Skeletal muscle cell (primary cell): ENCODE data around the gene CDC37L1.

Experiments
- DNase-seq: peaks from one replicate; pipeline ENCODE4 v3.0.0-alpha.2; 2010; ENCODE audit warnings: low read depth
- H3K4me3 ChIP-seq: 2 replicates; pipeline ENCODE4 v1.5.1; 2011; ENCODE audit warnings: low read depth, mild to moderate bottlenecking, control low read depth, low read length, moderate library complexity

CDC37L1 gene

DNA sequence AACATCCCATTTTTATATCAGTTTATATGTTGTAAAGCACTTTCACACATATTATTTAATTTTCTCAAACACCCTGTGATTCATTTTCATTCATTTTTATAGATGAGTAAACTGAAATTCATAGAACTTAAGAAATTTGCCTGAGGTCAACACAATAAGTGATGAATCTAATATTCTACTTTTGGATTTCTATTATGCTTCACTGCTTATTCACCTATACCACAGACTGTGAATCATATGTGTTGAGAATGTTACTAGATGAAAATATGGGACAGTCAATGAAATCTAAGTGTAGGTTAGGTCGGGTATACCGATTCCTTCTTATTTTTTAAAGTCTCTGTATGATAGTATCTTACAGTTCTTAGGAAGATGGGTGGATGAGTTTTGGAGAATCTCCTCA is 24.8 kb downstream of the CDC37L1 start:
- no peak for DNase-seq

GRCh38 chr9:4706021-4706420 is 26.7 kb downstream of the CDC37L1 start:
- H3K4me3 ChIP-seq: no peak overlapping the region
- DNase-seq: no peak

More for the DNA sequence above, 24.8 kb downstream of the CDC37L1 start:
- no peak overlapping the region for H3K4me3 ChIP-seq

GRCh38 chr9:4706971-4707622 is 27.7 kb downstream of the CDC37L1 start:
- no peak for DNase-seq
- no peak overlapping the region for H3K4me3 ChIP-seq

DNA sequence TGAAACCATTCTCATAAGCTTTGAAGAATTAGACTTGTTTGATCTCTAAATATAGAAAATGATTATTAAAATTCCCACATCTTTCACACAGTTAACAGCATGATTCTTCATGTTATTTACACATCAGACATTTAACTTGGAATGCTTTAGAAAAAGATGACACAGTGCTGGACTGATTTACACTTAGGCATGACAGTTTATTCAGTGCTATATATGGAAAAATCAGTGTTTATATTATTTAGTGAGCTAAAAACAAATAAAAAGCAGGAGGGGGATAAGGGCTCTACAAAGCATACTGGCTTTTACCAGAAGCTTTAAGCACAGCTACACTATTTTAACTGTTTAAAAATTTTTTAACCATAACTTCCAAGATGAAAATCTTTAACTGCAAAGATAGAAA is 30.0 kb downstream of the CDC37L1 start:
- no peak overlapping the region for H3K4me3 ChIP-seq
- DNase-seq: no peak

GRCh38 chr9:4713849-4714248 is 34.5 kb downstream of the CDC37L1 start:
- DNase-seq: no peak
- no peak overlapping the region for H3K4me3 ChIP-seq

- DNase-seq: no peak
- no peak overlapping the region for H3K4me3 ChIP-seq
These were observed 35.1 kb downstream of the CDC37L1 start for GRCh38 chr9:4714266-4715016.

GRCh38 chr9:4716163-4716562 is 36.8 kb downstream of the CDC37L1 start:
- no peak for DNase-seq
- no peak overlapping the region for H3K4me3 ChIP-seq

DNA sequence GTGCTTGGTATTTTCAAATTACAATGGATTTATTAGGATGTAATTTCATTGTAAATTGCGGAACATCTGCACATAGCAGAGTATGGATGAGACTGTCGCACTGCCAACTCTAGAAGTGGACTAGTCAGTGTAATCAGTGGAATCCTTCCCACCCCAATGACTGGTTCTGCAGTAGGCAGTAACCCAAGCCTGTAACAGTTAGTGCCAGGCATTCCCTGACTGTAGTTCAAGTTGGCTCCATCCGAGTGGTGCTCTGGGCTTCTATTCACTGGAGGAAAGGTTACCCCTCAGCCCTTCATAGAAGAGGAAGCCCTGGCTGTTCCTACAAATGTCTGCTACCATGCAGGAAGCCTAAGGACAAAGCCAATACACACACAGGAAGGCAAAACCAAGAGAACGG is 38.4 kb downstream of the CDC37L1 start:
- no peak overlapping the region for H3K4me3 ChIP-seq
- no peak for DNase-seq

DNA sequence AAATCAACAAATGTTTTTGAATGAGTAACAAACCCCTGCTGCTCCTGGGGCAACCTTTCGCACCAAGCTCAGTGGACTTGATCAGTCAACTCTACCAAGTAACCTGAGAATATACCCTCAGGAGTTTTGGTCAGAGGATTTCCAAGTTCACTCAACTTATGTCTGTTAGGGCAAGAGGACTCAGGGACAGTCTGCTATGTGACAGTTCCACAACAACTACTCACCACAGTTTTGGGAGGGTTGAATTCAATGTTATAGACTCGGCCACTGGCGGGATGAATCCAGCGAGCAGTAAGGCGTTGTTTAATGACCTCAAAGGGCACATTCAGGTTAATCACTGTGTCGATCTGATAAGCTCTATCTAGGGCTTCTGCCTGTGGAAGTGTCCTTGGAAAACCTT is 39.5 kb downstream of the CDC37L1 start:
- no peak for DNase-seq
- H3K4me3 ChIP-seq: no peak overlapping the region

DNA sequence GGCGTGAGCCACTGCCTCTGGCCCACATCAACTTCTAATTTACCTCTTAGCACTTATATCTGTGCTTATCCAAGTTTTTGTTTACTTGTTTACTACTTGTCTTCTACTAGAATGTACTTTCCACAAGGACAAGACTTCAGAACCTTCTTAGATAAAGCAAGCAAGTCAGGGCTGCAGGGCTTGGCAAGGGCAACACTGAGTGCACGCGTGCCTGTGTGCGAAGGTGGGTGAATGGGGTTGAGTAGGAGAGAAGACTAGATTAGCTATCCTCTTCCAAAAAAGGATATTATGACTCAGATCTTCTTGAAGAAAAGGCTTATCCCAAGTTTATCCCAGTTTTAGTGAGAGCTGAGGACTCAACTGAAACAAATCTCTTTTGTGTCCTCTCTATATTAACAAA is 42.4 kb downstream of the CDC37L1 start:
- DNase-seq: no peak

DNA sequence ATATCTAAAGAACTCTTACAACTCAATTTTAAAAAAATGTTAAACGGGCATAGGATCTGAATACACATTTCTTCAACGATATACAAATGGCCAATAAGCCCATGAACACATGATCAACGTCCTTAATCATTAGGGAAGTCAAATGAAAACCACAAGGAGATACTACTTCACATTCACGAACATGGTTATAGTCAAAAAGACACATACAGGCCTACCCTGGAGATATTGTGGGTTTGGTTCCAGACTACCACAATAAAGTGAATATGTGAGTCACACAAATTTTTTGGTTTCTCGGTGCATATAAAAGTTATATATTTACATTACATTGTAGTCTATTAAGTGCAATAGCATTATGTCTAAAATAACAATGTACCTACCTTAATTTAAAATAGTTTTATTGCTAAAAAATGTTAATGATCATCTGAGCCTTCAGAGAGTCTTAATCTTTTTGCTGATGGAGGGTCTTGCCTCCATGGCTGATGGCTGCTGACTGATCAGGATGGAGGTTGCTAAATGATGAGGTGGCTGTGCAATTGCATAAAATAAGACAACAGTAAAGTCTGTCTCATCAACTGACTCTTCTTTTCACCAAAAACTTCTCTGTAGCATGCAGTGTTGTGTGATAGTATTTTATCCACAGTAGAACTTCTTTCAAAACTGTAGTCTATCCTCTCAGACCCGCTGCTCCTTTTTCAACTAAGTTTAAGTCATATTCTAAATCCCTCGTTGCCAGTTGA is 46.5 kb downstream of the CDC37L1 start:
- no peak overlapping the region for H3K4me3 ChIP-seq
- no peak for DNase-seq

More for the DNA sequence above, 42.4 kb downstream of the CDC37L1 start:
- H3K4me3 ChIP-seq: no peak overlapping the region

GRCh38 chr9:4727593-4727992 is 48.2 kb downstream of the CDC37L1 start:
- no peak for DNase-seq

GRCh38 chr9:4732890-4733289 is 53.5 kb downstream of the CDC37L1 start:
- H3K4me3 ChIP-seq: no peak overlapping the region
- no peak for DNase-seq

More at GRCh38 chr9:4727593-4727992, 48.2 kb downstream of the CDC37L1 start:
- no peak overlapping the region for H3K4me3 ChIP-seq

- DNase-seq: no peak
These were observed 54.8 kb downstream of the CDC37L1 start for GRCh38 chr9:4734150-4734549.

DNA sequence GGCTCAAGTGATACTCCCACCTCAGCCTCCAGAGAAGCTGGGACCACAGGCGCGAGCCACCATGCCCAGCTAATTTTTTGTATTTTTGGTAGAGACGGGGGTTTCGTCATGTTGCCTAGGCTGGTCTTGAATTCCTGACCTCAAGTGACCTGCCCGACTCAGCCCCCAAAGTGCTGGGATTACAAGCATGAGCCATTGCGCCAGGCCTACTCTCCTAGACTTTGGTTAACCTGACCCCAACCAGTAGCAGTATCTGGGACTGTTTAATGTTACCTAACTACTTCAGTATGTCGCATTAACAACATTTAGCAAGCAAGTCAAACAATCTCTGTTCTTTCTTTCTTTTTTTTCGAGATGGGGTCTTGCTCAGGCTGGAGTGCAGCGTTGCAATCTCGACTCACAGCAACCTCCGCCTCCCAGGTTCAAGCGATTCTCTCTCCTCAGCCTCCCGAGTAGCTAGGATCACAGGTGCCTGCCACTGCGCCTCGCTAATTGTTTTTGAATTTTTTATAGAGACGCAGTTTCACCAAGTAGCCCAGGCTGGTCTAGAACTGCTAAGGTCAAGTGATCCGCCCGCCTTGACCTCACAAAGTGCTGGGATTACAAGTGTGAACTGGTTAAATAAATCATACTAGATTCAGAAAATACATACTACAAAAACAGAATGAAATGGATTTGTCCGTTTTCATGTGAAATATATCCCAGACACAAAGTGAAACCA is 59.7 kb downstream of the CDC37L1 start:
- no peak for DNase-seq
- peak overlapping the region; percentile 86 for H3K4me3 ChIP-seq

More at GRCh38 chr9:4734150-4734549, 54.8 kb downstream of the CDC37L1 start:
- H3K4me3 ChIP-seq: no peak overlapping the region

DNA sequence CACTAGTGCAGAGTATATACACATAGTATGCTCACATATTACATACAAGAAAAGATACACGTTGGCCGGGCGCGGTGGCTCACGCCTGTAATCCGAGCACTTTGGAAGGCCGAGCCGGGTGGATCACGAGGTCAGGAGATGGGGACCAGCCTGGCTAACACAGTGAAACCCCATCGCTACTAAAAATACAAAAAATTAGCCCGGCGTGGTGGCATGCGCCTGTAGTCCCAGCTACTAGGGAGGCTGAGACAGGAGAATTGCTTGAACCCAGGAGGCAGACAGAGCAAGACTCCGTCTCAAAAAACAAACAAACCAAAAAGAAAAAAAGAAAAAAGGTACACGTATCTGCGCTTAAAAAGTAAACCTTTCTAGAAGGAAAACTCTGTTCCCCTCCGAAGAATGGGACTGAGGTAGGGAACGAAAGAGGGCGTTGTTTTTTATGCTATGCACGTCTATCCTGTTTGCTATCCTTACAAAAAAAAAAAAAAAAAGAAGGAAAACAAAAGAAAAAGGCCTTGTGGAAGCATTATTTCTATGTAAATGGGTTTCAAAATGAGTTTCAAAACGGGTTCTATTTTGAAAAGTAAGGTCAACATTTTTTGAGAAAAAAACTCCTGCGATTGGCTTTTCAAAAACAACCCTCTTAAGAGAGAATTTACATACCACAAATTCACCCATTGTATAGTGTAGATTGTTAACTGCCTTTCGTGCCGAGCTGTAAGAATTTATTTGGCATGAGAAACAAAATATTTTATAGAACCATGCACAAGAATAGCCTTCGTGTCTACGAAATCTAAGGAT is 60.4 kb downstream of the CDC37L1 start:
- peak overlapping the region; percentile 86 for H3K4me3 ChIP-seq
- DNase-seq: no peak

- no peak for DNase-seq
- H3K4me3 ChIP-seq: peak overlapping the region; percentile 86
These were observed 60.9 kb downstream of the CDC37L1 start for GRCh38 chr9:4740388-4740637.

DNA sequence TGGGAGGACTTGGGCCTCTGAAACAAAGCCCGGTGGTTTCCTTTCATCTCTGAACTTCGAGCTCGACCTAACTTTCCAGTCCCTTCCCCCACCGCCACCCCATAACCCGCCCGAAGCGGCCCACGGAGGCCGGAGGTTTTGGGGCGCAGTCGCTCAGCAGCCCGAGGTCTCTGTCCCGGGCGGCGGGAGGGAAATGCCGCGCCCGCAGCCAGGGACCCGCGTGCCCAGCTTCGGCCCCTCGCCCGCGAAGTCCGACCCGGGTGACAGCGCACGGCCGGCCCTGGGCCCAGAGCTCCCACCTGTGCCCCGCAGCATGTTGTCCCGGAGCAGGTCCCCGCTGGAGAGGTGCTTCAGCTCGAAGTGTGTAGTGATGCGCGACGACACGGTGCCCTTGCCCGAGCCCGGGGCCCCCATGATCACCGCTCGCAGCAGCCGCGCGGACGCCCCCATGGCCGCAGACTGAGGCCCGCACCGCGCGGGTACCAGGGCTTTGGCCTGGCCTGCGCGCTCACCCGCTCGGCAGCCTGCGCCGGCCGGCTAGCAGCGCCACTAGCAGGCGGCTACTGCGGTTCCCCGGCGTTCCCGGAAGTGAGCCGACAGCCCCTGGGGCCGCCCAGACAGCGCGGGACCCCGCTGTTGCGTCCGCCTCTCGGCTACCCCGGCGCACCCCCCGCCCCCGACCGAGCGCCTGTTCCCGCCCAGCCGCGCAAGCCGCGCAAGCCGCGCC is 61.4 kb downstream of the CDC37L1 start, which contains the start of gene AK3:
AK3 (minus strand) TSS at position 565 of the 727 bp plus-strand sequence; CDS start at position 450, 115 bp downstream.
- peak within 1 kb of the TSS; percentile 86 for H3K4me3 ChIP-seq
- peak; percentile 49 for DNase-seq
